ENCODE data around the gene RAP1GAP.

- TF ChIP-seq FOXK1 (CRISPR knock-in tag; IDR thresholded peaks at IDR 0.05; ENCODE audit: borderline replicate concordance, low read depth) (no peak), CTCF (CRISPR knock-in tag; IDR thresholded peaks at IDR 0.05) (no peak), HDAC2 (CRISPR knock-in tag; IDR thresholded peaks at IDR 0.05) (no peak), ZNF274 (CRISPR knock-in tag; IDR thresholded peaks at IDR 0.05) (no peak), CBX1 (IDR thresholded peaks at IDR 0.05; ENCODE audit: low read depth) (no peak), PTBP1 (IDR thresholded peaks at IDR 0.05; ENCODE audit: low read depth, low read length, poor library complexity, severe bottlenecking) (no peak)
- TF ChIP-seq, protein P1, sequence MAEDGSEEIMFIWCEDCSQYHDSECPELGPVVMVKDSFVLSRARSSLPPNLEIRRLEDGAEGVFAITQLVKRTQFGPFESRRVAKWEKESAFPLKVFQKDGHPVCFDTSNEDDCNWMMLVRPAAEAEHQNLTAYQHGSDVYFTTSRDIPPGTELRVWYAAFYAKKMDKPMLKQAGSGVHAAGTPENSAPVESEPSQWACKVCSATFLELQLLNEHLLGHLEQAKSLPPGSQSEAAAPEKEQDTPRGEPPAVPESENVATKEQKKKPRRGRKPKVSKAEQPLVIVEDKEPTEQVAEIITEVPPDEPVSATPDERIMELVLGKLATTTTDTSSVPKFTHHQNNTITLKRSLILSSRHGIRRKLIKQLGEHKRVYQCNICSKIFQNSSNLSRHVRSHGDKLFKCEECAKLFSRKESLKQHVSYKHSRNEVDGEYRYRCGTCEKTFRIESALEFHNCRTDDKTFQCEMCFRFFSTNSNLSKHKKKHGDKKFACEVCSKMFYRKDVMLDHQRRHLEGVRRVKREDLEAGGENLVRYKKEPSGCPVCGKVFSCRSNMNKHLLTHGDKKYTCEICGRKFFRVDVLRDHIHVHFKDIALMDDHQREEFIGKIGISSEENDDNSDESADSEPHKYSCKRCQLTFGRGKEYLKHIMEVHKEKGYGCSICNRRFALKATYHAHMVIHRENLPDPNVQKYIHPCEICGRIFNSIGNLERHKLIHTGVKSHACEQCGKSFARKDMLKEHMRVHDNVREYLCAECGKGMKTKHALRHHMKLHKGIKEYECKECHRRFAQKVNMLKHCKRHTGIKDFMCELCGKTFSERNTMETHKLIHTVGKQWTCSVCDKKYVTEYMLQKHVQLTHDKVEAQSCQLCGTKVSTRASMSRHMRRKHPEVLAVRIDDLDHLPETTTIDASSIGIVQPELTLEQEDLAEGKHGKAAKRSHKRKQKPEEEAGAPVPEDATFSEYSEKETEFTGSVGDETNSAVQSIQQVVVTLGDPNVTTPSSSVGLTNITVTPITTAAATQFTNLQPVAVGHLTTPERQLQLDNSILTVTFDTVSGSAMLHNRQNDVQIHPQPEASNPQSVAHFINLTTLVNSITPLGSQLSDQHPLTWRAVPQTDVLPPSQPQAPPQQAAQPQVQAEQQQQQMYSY (CRISPR knock-in tag; IDR thresholded peaks at IDR 0.05) = no peak
- TF ChIP-seq, protein P2, sequence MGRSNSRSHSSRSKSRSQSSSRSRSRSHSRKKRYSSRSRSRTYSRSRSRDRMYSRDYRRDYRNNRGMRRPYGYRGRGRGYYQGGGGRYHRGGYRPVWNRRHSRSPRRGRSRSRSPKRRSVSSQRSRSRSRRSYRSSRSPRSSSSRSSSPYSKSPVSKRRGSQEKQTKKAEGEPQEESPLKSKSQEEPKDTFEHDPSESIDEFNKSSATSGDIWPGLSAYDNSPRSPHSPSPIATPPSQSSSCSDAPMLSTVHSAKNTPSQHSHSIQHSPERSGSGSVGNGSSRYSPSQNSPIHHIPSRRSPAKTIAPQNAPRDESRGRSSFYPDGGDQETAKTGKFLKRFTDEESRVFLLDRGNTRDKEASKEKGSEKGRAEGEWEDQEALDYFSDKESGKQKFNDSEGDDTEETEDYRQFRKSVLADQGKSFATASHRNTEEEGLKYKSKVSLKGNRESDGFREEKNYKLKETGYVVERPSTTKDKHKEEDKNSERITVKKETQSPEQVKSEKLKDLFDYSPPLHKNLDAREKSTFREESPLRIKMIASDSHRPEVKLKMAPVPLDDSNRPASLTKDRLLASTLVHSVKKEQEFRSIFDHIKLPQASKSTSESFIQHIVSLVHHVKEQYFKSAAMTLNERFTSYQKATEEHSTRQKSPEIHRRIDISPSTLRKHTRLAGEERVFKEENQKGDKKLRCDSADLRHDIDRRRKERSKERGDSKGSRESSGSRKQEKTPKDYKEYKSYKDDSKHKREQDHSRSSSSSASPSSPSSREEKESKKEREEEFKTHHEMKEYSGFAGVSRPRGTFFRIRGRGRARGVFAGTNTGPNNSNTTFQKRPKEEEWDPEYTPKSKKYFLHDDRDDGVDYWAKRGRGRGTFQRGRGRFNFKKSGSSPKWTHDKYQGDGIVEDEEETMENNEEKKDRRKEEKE (IDR thresholded peaks at IDR 0.05) = no peak
Observed at GRCh38 chr1:21596174-21596573, 73.0 kb downstream of the RAP1GAP start.

All from HepG2 (cell line).